ENCODE results near the gene ROBO3.

The ROBO3 gene

GRCh38 chr11:124915541-124916369 is 50.5 kb downstream of the ROBO3 start:
- DNase-seq (no peak), ATAC-seq (peak; percentile 39)
- Mint-ChIP-seq H3K4me3 (no peak overlapping the region), H3K9me3 (peaks cover 12 to 15% of the 10 kb centered on the region in 2 donors), H3K27me3 (no peaks in the 10 kb centered on the region), H3K27ac (no peak overlapping the region), H3K4me1 (peaks cover 5% of the 10 kb centered on the region)

GRCh38 chr11:124916370-124916710 is 51.1 kb downstream of the ROBO3 start:
- H3K4me3 Mint-ChIP-seq = no peak overlapping the region
- no peaks in the 10 kb centered on the region for H3K27me3 Mint-ChIP-seq

DNA sequence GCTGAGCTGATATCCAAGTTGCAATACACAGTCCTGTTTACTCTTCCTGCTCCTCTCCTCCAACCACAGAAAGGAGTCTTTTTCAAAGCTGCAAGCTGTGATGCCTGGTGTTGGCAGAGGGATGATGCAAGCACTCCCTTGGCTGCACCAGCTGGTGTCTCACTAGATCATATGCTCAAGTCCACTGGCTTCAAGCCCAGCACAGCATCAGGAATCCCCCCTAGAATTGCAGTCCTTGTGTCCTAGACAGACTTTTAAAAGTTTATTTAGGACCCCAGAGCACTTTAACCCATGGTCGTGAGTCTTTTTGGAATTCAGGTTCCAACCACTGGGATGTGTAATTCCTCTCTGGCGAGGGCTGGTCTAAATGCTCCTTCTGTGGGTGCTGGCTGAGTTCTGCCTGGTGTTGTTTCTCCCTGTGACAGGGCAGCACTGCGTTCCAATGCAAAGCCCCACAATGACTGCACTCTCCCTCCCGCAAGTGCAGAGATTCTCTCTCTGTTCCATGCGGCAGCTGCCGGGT is 51.9 kb downstream of the ROBO3 start:
- Mint-ChIP-seq H3K27ac (no peak overlapping the region), H3K4me1 (peaks cover 5% of the 10 kb centered on the region), H3K4me3 (no peak overlapping the region), H3K27me3 (no peaks in the 10 kb centered on the region), H3K9me3 (peaks cover 5% of the 10 kb centered on the region in 2 donors)
- DNase-seq (no peak), ATAC-seq (no peak)

More at GRCh38 chr11:124916370-124916710, 51.1 kb downstream of the ROBO3 start:
- H3K4me1 Mint-ChIP-seq = peaks cover 5% of the 10 kb centered on the region
- no peak overlapping the region for H3K27ac Mint-ChIP-seq
- no peak for ATAC-seq
- H3K9me3 Mint-ChIP-seq = peaks cover 12 to 13% of the 10 kb centered on the region in 2 donors
- DNase-seq = no peak

DNA sequence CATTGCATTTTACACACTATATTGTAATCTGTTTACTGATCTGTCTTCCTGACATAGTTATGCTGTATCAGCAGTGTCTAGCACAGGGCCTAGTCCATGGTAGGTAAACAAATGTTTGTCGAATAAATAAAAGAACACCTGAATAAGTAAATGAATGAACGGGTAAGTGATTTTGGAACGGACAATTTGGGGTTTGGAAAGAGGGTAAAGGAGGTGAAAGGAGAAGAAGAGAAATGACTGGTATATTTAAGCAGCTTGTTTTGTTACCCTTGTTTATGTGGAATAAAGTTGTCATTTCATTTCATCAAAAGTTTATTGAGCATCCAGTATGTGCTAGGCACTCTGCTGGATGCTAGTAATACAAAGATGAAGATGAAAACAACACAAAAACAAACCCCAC is 53.7 kb downstream of the ROBO3 start, which contains the start of gene HEPN1:
HEPN1 (plus strand) TSS at position 301 of the 400 bp plus-strand sequence.
- Mint-ChIP-seq H3K4me3 (no peak within 1 kb of the TSS), H3K9me3 (no peaks in the 10 kb centered on the region)

GRCh38 chr11:124919898-124920297 is 54.7 kb downstream of the ROBO3 start:
- DNase-seq (no peak), ATAC-seq (no peak)
- Mint-ChIP-seq H3K9me3 (no peaks in the 10 kb centered on the region), H3K27me3 (no peaks in the 10 kb centered on the region), H3K4me1 (peaks cover 19% of the 10 kb centered on the region), H3K27ac (no peak overlapping the region), H3K4me3 (no peak overlapping the region)

More for the DNA sequence above, 53.7 kb downstream of the ROBO3 start, which contains the start of gene HEPN1:
- no peak for ATAC-seq
- no peak for DNase-seq
- Mint-ChIP-seq H3K4me1 (peaks cover 19% of the 10 kb centered on the region), H3K27ac (peak within 1 kb of the TSS in 1 of 2 donors; percentile 41), H3K27me3 (no peaks in the 10 kb centered on the region)

- no peak for DNase-seq
- no peak for ATAC-seq
- peaks cover 19% of the 10 kb centered on the region for H3K4me1 Mint-ChIP-seq
- no peaks in the 10 kb centered on the region for H3K27me3 Mint-ChIP-seq
- no peaks in the 10 kb centered on the region for H3K9me3 Mint-ChIP-seq
- H3K4me3 Mint-ChIP-seq = peak overlapping the region in 1 of 2 donors; percentile 58
- H3K27ac Mint-ChIP-seq = no peak overlapping the region
Observed at GRCh38 chr11:124920356-124920755, 55.1 kb downstream of the ROBO3 start.

GRCh38 chr11:124920870-124921609 is 55.8 kb downstream of the ROBO3 start:
- Mint-ChIP-seq H3K4me3 (peak overlapping the region; percentile 48 to 58), H3K27ac (no peak overlapping the region), H3K4me1 (peaks cover 15% of the 10 kb centered on the region), H3K27me3 (no peaks in the 10 kb centered on the region), H3K9me3 (no peaks in the 10 kb centered on the region)
- DNase-seq (peak; percentile 83 to 91), ATAC-seq (peak; percentile 90)

GRCh38 chr11:124922831-124923230 is 57.6 kb downstream of the ROBO3 start:
- peak; percentile 38 for ATAC-seq
- Mint-ChIP-seq H3K4me3 (no peak overlapping the region), H3K27me3 (no peaks in the 10 kb centered on the region), H3K4me1 (peaks cover 14% of the 10 kb centered on the region), H3K9me3 (no peaks in the 10 kb centered on the region), H3K27ac (no peak overlapping the region)
- no peak for DNase-seq

- H3K4me3 Mint-ChIP-seq = no peak overlapping the region
- no peaks in the 10 kb centered on the region for H3K9me3 Mint-ChIP-seq
- H3K27ac Mint-ChIP-seq = no peak overlapping the region
- DNase-seq (no peak), ATAC-seq (no peak)
- no peaks in the 10 kb centered on the region for H3K27me3 Mint-ChIP-seq
- peaks cover 14% of the 10 kb centered on the region for H3K4me1 Mint-ChIP-seq
Observed at GRCh38 chr11:124923296-124923695, 58.1 kb downstream of the ROBO3 start.

DNA sequence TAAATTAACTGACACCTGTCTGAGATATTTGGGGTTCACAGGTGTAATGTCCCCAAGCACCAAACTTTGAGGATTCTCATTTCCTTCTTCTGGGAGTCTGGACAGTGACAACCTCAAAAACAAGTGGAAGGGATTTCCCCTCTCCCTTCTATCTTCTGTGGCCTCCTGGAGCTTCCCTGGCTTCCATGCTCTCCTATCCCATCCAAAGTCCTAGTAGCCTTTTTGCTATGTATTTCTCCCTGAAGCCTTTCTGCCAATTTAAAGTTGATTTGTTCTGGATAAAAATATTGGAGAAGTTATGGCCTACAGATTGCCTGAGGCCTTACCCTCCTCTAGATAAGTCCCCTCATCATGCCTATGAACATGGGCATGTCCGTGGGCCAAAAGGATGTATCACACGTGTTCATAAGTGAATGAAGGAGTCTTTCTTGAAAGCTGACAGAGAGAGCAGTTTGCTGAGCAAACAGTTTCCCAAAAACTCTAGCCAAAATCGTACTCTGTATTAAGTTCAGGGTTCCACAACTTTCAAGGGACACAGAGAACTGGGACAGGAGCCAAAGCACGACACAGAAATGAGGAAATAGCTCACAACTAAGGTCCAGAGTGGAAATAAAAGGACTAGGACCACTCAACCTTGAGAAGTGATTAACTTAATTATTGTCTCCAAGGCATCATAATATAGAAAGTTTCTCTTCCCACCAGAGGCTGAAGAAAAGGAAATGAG is 63.9 kb downstream of the ROBO3 start:
- Mint-ChIP-seq H3K4me3 (no peak overlapping the region), H3K9me3 (no peaks in the 10 kb centered on the region), H3K27ac (no peak overlapping the region), H3K27me3 (no peaks in the 10 kb centered on the region), H3K4me1 (peaks cover 16% of the 10 kb centered on the region)
- DNase-seq (no peak), ATAC-seq (no peak)

DNA sequence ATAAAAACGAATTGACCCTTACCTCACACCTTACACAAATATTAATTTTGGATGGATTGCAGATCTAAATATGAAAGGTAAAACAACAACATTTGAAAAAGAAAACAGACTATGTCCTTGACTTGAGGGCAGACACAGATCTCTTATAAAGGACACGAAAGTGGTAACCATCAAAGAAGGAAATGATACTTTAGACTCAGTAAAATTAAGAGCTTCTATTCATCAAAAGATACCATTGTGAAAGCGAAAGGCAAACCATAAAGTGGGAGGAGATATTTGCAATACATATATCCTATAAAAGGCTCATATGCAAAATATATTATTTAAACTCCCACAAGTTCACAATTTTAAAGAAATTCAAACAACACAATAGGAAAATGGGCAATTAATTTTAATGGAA is 65.6 kb downstream of the ROBO3 start:
- H3K27me3 Mint-ChIP-seq = no peaks in the 10 kb centered on the region
- peak; percentile 64 for ATAC-seq
- no peak overlapping the region for H3K27ac Mint-ChIP-seq
- H3K4me1 Mint-ChIP-seq = peaks cover 16% of the 10 kb centered on the region
- H3K9me3 Mint-ChIP-seq = no peaks in the 10 kb centered on the region
- DNase-seq = no peak
- no peak overlapping the region for H3K4me3 Mint-ChIP-seq
